Kidney tubule cell (primary cell): ENCODE measurements around the gene SLC15A2.

Experiments
- DNase-seq: peaks from one replicate; pipeline ENCODE4 v3.0.0-alpha.2; 2018; ENCODE audit warnings: low spot score

SLC15A2 gene

DNA sequence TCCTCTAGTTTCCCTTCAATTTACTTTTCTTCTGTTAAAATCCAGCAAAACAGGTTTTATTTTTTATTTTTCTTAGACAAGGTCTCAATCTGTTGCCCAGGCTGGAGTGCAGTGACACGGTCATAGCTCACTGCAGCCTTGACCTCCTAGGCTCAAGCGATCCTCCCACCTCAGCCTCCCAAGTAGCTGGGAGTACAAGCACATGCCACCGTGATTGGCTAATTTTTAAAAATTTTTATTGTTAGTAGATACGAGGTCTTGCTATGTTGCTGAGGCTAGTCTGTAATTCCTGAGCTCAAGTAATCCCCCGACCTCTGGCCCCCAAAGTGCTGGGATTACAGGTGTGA lies 86.2 kb downstream of the SLC15A2 start:
- no peak for DNase-seq

DNA sequence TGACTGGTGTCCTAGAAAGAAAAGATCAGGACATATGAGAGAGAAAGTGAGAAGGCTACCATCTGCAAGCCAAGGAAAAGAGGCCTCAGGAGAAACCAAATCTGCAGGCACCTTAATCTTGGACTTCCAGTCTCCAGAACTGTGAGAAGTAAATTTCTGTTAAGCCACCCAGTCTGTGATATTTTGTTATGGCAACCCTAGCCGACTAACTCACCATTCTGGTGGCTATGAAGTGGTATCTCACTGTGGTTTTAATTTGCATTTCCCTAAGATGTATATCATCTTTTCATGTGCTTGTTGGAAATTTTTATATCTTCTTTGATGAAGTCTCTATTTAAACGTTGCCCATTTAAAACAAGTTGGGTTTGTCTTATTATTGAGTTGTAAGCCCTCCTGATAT lies 87.3 kb downstream of the SLC15A2 start:
- DNase-seq: no peak

DNA sequence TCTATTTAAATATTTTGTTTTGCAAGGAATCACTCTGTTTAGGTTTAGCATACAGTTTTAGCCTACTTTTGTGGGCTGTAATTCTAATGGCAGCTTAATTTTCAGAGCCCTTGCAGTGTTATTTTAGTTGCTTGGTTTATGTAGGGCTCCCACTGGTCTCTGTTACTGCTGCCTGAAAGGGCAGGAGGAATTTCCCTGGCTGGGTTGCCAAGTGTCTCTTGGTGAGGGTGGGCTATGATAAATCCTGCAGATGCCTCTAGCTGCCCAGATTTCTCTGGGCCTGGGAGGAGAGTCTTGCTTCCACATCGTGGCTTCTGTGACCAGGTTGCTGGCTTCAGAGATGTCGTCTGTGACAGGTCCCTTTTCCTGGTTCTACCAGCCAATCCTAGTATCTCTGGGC lies 91.6 kb downstream of the SLC15A2 start:
- no peak for DNase-seq

DNA sequence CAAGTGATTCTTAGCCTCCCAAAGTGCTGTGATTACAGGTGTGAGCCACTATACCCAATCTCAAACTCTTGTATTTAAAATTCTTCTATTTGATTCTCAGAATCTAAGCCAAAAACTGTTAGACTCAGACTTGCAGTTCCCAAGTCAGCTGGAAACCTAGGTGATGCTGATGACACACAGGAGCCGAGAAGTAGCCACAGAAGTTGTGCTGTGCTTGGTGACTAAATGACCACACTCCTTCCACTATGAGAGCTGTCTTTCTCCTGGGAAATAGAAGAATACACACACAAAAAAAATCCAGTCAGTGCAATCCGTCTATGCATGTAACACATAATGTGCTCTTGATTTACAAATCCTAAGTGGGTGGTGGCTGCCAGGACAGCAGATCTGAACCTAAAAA lies 93.9 kb downstream of the SLC15A2 start:
- DNase-seq: no peak

DNA sequence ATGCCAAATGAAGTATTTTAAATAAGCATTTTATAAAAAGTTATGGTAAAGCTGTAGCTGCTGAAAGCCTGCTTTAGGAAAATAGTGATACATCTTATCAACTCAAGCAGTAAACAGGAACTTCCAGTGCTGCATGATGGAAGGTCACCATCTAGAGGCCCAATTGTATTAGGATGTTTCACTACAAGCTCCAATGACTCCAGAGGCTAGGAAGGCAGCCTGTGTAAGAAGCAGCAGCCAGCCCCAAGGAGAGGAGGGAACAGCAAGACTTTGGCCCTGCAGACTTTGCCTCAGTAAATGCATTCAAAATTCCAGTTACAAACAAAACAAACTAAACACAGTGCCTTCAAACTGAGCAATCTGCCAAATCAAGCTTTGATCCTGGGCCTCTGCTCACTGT lies 95.7 kb downstream of the SLC15A2 start:
- DNase-seq: no peak

DNA sequence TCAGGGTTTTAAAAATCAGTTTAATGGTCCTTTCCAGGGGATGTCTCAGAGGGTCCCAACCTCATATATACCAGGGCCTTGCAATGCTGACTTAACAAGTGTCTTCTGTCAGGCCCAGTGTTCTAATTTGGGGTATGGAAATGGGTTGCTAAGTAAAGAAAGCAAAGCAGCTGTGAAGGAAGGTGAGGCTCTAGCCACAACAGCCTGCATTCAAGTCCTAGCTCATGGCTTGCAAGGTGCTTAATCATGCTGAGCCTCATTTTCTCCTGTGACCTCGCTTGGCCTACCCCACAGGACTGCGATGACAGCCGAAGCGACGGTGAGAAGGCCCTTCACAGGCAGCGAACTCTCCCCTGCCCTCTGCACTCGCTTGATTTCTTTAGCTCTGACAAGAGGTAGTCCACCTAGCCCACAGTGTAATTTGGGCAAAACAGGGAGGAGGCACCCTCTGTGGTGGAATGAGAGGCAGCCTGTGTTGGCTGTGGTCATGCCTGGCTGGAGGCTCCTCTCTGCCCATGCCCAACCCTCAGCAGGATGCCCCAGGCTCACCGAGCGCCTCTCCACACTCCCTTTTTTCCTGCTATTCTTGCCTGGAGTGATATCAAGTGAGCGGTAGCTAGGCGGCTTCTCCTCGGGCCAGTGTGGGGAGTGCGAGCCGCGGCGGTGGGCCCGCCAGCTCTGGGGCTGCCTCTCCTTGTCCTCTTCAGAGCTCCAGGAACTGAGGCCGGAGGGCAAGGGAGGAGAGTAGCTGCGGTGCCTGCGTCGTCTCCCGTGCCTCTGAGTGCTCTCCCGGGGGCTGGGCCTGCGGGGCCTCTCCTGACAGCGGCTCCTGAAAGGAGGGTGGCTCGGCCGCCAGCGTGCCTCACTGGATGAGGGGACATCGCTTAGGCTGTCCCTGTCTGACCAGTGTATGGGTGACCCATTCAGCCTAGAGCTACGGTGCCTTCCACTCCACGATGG lies 98.7 kb downstream of the SLC15A2 start:
- peak; percentile 36 for DNase-seq
